SU-DHL-6 (cell line): ENCODE measurements around the gene TGFBR3L.

Experiments used
- H2AFZ ChIP-seq: fragments of 200-600 bp; sonication (generic); 2 replicates; pipeline ENCODE4 v1.6.1; 2014; ENCODE audit warnings: low read depth, mild to moderate bottlenecking, moderate library complexity, mixed read lengths, antibody characterized with exemption, low read length; ENCODE audit not compliant: severe bottlenecking
- H3F3A ChIP-seq: fragments of 200-600 bp; shearing (Covaris generic); 2 replicates; pipeline ENCODE4 v1.6.0; 2016; ENCODE audit warnings: antibody characterized with exemption, mild to moderate bottlenecking; ENCODE audit not compliant: insufficient read depth
- H3K27ac ChIP-seq: fragments of 200-600 bp; sonication (generic); 2 replicates; pipeline ENCODE4 v1.5.1; 2016; ENCODE audit warnings: low read depth, mild to moderate bottlenecking, low read length, moderate library complexity, mixed read lengths
- H3K27me3 ChIP-seq: fragments of 200-600 bp; sonication (generic), shearing (Covaris generic); 2 replicates; pipeline ENCODE4 v1.6.0; 2014; ENCODE audit warnings: mild to moderate bottlenecking, low read length
- H3K36me3 ChIP-seq: fragments of 200-600 bp; sonication (generic); 2 replicates; pipeline ENCODE4 v1.6.1; 2014; ENCODE audit warnings: mild to moderate bottlenecking, low read length, mixed read lengths
- H3K4me2 ChIP-seq: fragments of 300-600, 200-600 bp; shearing (Covaris generic), sonication (generic); 2 replicates; pipeline ENCODE4 v1.6.0; 2014; ENCODE audit warnings: low read length, low read depth, mild to moderate bottlenecking; ENCODE audit not compliant: poor library complexity, severe bottlenecking
- H3K4me3 ChIP-seq: fragments of 200-600 bp; sonication (generic); 2 replicates; pipeline ENCODE4 v1.5.1; 2014; ENCODE audit warnings: antibody characterized with exemption, low read length, mild to moderate bottlenecking, mixed read lengths; ENCODE audit not compliant: insufficient read depth, poor library complexity, severe bottlenecking
- H3K79me2 ChIP-seq: fragments of 200-600 bp; sonication (generic); 2 replicates; pipeline ENCODE4 v1.6.1; 2014; ENCODE audit warnings: mild to moderate bottlenecking, low read length, moderate library complexity; ENCODE audit not compliant: insufficient read depth
- H3K9ac ChIP-seq: fragments of 200-600 bp; sonication (generic); 2 replicates; pipeline ENCODE4 v1.7.0; 2014; ENCODE audit warnings: mild to moderate bottlenecking, low read length
- H3K9me2 ChIP-seq: fragments of 200-600 bp; sonication (generic); replicated peaks from 2 replicates; pipeline ENCODE4 v1.6.1; 2014; ENCODE audit warnings: low read length; ENCODE audit not compliant: insufficient read depth
- H3K9me3 ChIP-seq: fragments of 200-600 bp; sonication (generic); 2 replicates; pipeline ENCODE4 v1.6.1; 2014; ENCODE audit warnings: low read length, mixed read lengths; ENCODE audit not compliant: insufficient read depth
- H4K20me1 ChIP-seq: fragments of 200-600 bp; sonication (generic); 2 replicates; pipeline ENCODE4 v1.6.1; 2014; ENCODE audit warnings: low read depth, mild to moderate bottlenecking, antibody characterized with exemption, low read length, moderate library complexity, mixed read lengths
- CTCF ChIP-seq: fragments of 200-600 bp; sonication (generic); IDR thresholded peaks from one replicate; pipeline ENCODE4 v1.5.1; 2017; ENCODE audit warnings: antibody characterized with exemption, mild to moderate bottlenecking, low read length, moderate library complexity; ENCODE audit not compliant: insufficient read depth, poor library complexity, severe bottlenecking
- EZH2phosphoT487 ChIP-seq: fragments of 200-600 bp; sonication (generic), shearing (Covaris generic); conservative IDR thresholded peaks from 2 replicates; pipeline ENCODE4 v1.6.1; 2018; ENCODE audit warnings: mild to moderate bottlenecking, antibody characterized with exemption, low read length, moderate library complexity, mixed read lengths

TGFBR3L gene

GRCh38 chr19:7912697-7913564, 1.7 kb upstream of the TGFBR3L start:
- H3F3A ChIP-seq, result 0 out of 2 replicates have a peak, but pooled peaks cover 3% of the 10 kb centered on the region
- no peaks in the 10 kb centered on the region for H3K27me3 ChIP-seq
- no peaks in the 10 kb centered on the region for H3K36me3 ChIP-seq
- H3K4me2 ChIP-seq, result no peak overlapping the region
- H4K20me1 ChIP-seq, result no peaks in the 10 kb centered on the region
- no peak overlapping the region for H2AFZ ChIP-seq
- H3K9me3 ChIP-seq, result no peaks in the 10 kb centered on the region
- H3K4me3 ChIP-seq, result no peak overlapping the region
- H3K27ac ChIP-seq, result no peak overlapping the region
- no peaks in the 10 kb centered on the region for H3K9me2 ChIP-seq
- no peak overlapping the region for H3K9ac ChIP-seq
- TF ChIP-seq EZH2phosphoT487, result no peak
- no peak for TF ChIP-seq CTCF
- peaks cover 4% of the 10 kb centered on the region; the same call in 1 of the 2 replicates for H3K79me2 ChIP-seq

- H4K20me1 ChIP-seq, result no peaks in the 10 kb centered on the region
- no peaks in the 10 kb centered on the region for H3K27me3 ChIP-seq
- H3K9ac ChIP-seq, result no peak overlapping the region
These were observed 978 bp upstream of the TGFBR3L start for GRCh38 chr19:7913652-7914051.

GRCh38 chr19:7914099-7914498, 531 bp upstream of the TGFBR3L start:
- Histone ChIP-seq H3K79me2 (no peaks in the 10 kb centered on the region), H3K27me3 (no peaks in the 10 kb centered on the region), H4K20me1 (no peaks in the 10 kb centered on the region), H3K9me2 (no peaks in the 10 kb centered on the region), H3K27ac (no peak overlapping the region), H3K9ac (no peak overlapping the region), H2AFZ (no peak overlapping the region), H3K4me2 (no peak overlapping the region), H3K9me3 (no peaks in the 10 kb centered on the region), H3F3A (0 out of 2 replicates have a peak, but pooled peaks cover 3% of the 10 kb centered on the region), H3K36me3 (no peaks in the 10 kb centered on the region), H3K4me3 (no peak overlapping the region)
- TF ChIP-seq CTCF (no peak), EZH2phosphoT487 (no peak)

More at GRCh38 chr19:7913652-7914051, 978 bp upstream of the TGFBR3L start:
- Histone ChIP-seq H3K9me3 (no peaks in the 10 kb centered on the region), H3K9me2 (no peaks in the 10 kb centered on the region), H3K4me3 (no peak overlapping the region), H3K27ac (no peak overlapping the region), H3K79me2 (no peaks in the 10 kb centered on the region; the same call in 1 of the 2 replicates), H3K36me3 (no peaks in the 10 kb centered on the region), H3K4me2 (no peak overlapping the region), H2AFZ (no peak overlapping the region), H3F3A (0 out of 2 replicates have a peak, but pooled peaks cover 3% of the 10 kb centered on the region)
- TF ChIP-seq EZH2phosphoT487 (no peak), CTCF (no peak)
